Measurements from ENCODE around the gene KIF1C.

KIF1C gene

DNA sequence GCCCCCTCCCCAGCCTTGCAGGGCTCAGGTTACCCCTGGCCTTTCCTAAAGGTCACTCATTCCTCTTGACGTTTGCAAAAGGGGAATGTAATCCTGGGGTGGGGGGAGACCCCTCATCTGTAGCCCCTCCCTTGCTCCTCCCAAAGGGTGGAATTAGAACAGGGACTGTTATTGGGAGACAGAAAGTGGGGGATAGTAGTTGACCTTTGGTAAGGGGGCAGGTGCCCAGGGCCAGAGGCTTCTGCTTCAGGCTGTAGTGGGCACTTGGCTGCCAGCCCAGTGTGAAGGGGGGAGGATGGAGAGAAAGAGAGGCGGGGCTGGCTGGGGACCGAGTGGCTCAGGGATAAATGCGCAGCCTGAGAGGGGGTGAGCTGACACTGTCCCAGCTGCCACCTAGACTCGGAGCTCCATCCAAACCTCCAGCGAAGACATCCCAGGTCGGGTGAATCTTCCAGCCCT lies 47.0 kb upstream of the KIF1C start, which contains the start of gene ENO3:
ENO3 (plus strand) TSS at position 374 of the 459 bp plus-strand sequence. CDS start 711 bp downstream, outside the sequence.
- Mint-ChIP-seq H3K4me1 (peaks cover 40% of the 10 kb centered on the region), H3K36me3 (ENCODE audit: low read depth) (peaks cover 11% of the 10 kb centered on the region)

GRCh38 chr17:4951486-4951885 lies 46.3 kb upstream of the KIF1C start:
- no peaks in the 10 kb centered on the region for H3K9me3 Mint-ChIP-seq
- peaks cover 43% of the 10 kb centered on the region for H3K4me1 Mint-ChIP-seq
- H3K27me3 Mint-ChIP-seq (ENCODE audit: low read depth), result no peaks in the 10 kb centered on the region
- H3K4me3 Mint-ChIP-seq, result peak overlapping the region; percentile 83 to 89 (median 84)
- peaks cover 14% of the 10 kb centered on the region for H3K36me3 Mint-ChIP-seq (ENCODE audit: low read depth)
- peak overlapping the region; percentile 88 to 98 (median 98) for H3K27ac Mint-ChIP-seq
- TF ChIP-seq, protein P1, sequence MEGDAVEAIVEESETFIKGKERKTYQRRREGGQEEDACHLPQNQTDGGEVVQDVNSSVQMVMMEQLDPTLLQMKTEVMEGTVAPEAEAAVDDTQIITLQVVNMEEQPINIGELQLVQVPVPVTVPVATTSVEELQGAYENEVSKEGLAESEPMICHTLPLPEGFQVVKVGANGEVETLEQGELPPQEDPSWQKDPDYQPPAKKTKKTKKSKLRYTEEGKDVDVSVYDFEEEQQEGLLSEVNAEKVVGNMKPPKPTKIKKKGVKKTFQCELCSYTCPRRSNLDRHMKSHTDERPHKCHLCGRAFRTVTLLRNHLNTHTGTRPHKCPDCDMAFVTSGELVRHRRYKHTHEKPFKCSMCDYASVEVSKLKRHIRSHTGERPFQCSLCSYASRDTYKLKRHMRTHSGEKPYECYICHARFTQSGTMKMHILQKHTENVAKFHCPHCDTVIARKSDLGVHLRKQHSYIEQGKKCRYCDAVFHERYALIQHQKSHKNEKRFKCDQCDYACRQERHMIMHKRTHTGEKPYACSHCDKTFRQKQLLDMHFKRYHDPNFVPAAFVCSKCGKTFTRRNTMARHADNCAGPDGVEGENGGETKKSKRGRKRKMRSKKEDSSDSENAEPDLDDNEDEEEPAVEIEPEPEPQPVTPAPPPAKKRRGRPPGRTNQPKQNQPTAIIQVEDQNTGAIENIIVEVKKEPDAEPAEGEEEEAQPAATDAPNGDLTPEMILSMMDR (IDR thresholded peaks at IDR 0.05; ENCODE audit: unreplicated experiment in 3 of 3), result no peak

More for the DNA sequence above, 47.0 kb upstream of the KIF1C start, which contains the start of gene ENO3:
- TF ChIP-seq, protein P1 (IDR thresholded peaks at IDR 0.05; ENCODE audit: unreplicated experiment in 3 of 3), result no peak
- Mint-ChIP-seq H3K9me3 (no peaks in the 10 kb centered on the region), H3K27me3 (ENCODE audit: low read depth) (no peaks in the 10 kb centered on the region), H3K27ac (peak within 1 kb of the TSS; percentile 88 to 98 (median 98)), H3K4me3 (peak within 1 kb of the TSS; percentile 83 to 89 (median 84))

GRCh38 chr17:4953451-4953961 lies 44.2 kb upstream of the KIF1C start:
- Mint-ChIP-seq H3K36me3 (ENCODE audit: low read depth) (peaks cover 15% of the 10 kb centered on the region), H3K4me3 (peak overlapping the region; percentile 39 to 89 (median 84)), H3K4me1 (peaks cover 38% of the 10 kb centered on the region), H3K27me3 (ENCODE audit: low read depth) (no peaks in the 10 kb centered on the region), H3K9me3 (no peaks in the 10 kb centered on the region), H3K27ac (peak overlapping the region; percentile 75 to 83 (median 80))
- TF ChIP-seq, protein P1 (IDR thresholded peaks at IDR 0.05; ENCODE audit: unreplicated experiment in 3 of 3), result no peak

DNA sequence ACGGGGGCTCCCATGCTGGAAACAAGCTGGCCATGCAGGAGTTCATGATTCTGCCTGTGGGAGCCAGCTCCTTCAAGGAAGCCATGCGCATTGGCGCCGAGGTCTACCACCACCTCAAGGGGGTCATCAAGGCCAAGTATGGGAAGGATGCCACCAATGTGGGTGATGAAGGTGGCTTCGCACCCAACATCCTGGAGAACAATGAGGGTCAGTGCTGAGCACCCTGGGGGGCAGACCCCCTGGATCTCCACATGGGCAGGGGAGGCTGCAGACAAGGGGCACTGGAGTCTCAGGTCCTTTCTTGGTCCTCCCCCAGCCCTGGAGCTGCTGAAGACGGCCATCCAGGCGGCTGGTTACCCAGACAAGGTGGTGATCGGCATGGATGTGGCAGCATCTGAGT lies 42.7 kb upstream of the KIF1C start:
- TF ChIP-seq, protein P1 (IDR thresholded peaks at IDR 0.05; ENCODE audit: unreplicated experiment in 3 of 3), result no peak
- Mint-ChIP-seq H3K4me1 (peaks cover 50% of the 10 kb centered on the region), H3K36me3 (ENCODE audit: low read depth) (peaks cover 28% of the 10 kb centered on the region), H3K9me3 (no peaks in the 10 kb centered on the region), H3K27ac (no peak overlapping the region), H3K4me3 (peak overlapping the region in 1 of 3 experiments; percentile 48), H3K27me3 (ENCODE audit: low read depth) (no peaks in the 10 kb centered on the region)

- H3K27ac Mint-ChIP-seq, result no peak overlapping the region
- no peaks in the 10 kb centered on the region for H3K9me3 Mint-ChIP-seq
- TF ChIP-seq, protein P1 (IDR thresholded peaks at IDR 0.05; ENCODE audit: unreplicated experiment in 3 of 3), result no peak
- H3K4me3 Mint-ChIP-seq, result no peak overlapping the region
- H3K27me3 Mint-ChIP-seq (ENCODE audit: low read depth), result no peaks in the 10 kb centered on the region
- H3K4me1 Mint-ChIP-seq, result peaks cover 48% of the 10 kb centered on the region
- H3K36me3 Mint-ChIP-seq (ENCODE audit: low read depth), result peaks cover 37% of the 10 kb centered on the region
Measured at GRCh38 chr17:4956493-4957061, 41.2 kb upstream of the KIF1C start.

- Mint-ChIP-seq H3K27ac (no peak overlapping the region), H3K36me3 (ENCODE audit: low read depth) (peaks cover 40% of the 10 kb centered on the region), H3K9me3 (no peaks in the 10 kb centered on the region), H3K4me1 (peaks cover 44% of the 10 kb centered on the region), H3K4me3 (no peak overlapping the region), H3K27me3 (ENCODE audit: low read depth) (no peaks in the 10 kb centered on the region)
- TF ChIP-seq, protein P1 (IDR thresholded peaks at IDR 0.05; ENCODE audit: unreplicated experiment in 3 of 3), result no peak
Measured at GRCh38 chr17:4958102-4958501, 39.6 kb upstream of the KIF1C start.

All from nephron (organoid).